ENCODE results near the gene SLC25A1. TPM values are rescaled to one million over a fixed set of nuclear protein-coding genes. Genes with fewer than 3 reads are reported as not detected.
"Not testable (repeated sequence)": the region's sequence is repeated elsewhere in the genome, so short reads cannot be mapped to it uniquely, and the experiment has no call there.

The SLC25A1 gene
- polyA plus RNA-seq, 10 donors, result 15.6 to 35.0 (median 19.4) TPM

- no peak for DNase-seq
Observed at GRCh38 chr22:19207884-19208283, 29.3 kb upstream of the SLC25A1 start.

GRCh38 chr22:19207401-19207808 is 28.9 kb upstream of the SLC25A1 start:
- no peak for DNase-seq

GRCh38 chr22:19206287-19206686 is 27.8 kb upstream of the SLC25A1 start:
- no peak for DNase-seq

- no peak for DNase-seq
Observed at GRCh38 chr22:19204640-19205039, 26.1 kb upstream of the SLC25A1 start.

GRCh38 chr22:19203834-19204233 is 25.3 kb upstream of the SLC25A1 start:
- DNase-seq, result no peak

GRCh38 chr22:19202799-19203186 is 24.3 kb upstream of the SLC25A1 start:
- not testable (repeated sequence) for DNase-seq

GRCh38 chr22:19201869-19202798 is 23.6 kb upstream of the SLC25A1 start:
- no peak for DNase-seq

- no peak for DNase-seq
Observed at GRCh38 chr22:19201130-19201868, 22.8 kb upstream of the SLC25A1 start.

- no peak for DNase-seq
Observed at GRCh38 chr22:19199479-19199878, 20.9 kb upstream of the SLC25A1 start.

GRCh38 chr22:19197997-19198865 is 19.7 kb upstream of the SLC25A1 start:
- DNase-seq, result no peak

- no peak for DNase-seq
Observed at GRCh38 chr22:19196841-19197612, 18.5 kb upstream of the SLC25A1 start.

- no peak for DNase-seq
Observed at GRCh38 chr22:19195796-19196731, 17.5 kb upstream of the SLC25A1 start.

- no peak for DNase-seq
Observed at GRCh38 chr22:19194766-19195536, 16.4 kb upstream of the SLC25A1 start.

GRCh38 chr22:19193879-19194278 is 15.3 kb upstream of the SLC25A1 start:
- DNase-seq, result no peak

GRCh38 chr22:19187716-19188563 is 9.4 kb upstream of the SLC25A1 start:
- no peak for DNase-seq

GRCh38 chr22:19184276-19184997 is 5.9 kb upstream of the SLC25A1 start:
- no peak for DNase-seq

GRCh38 chr22:19183216-19183615 is 4.7 kb upstream of the SLC25A1 start:
- DNase-seq, result no peak
